T-helper 2 cell treated with Interferon-gamma antibody and Interleukin-4, amounts not matched to agents 5 μg/mL and 100 μg/mL, for 36 hours (primary cell): ENCODE data around the gene PLEKHG5.

Experiments
- DNase-seq: peaks from one replicate; pipeline ENCODE4 v3.0.0; 2021; ENCODE audit warnings: low spot score
- H3K27ac Mint-ChIP-seq: one replicate; pipeline ENCODE4 v1.8.0; 2021; ENCODE audit warnings: mild to moderate bottlenecking, mixed read lengths
- H3K27me3 Mint-ChIP-seq: one replicate; pipeline ENCODE4 v1.8.0; 2021; ENCODE audit warnings: low read depth, mixed read lengths
- H3K36me3 Mint-ChIP-seq: one replicate; pipeline ENCODE4 v1.8.0; 2021; ENCODE audit warnings: low read depth, mixed read lengths
- H3K4me1 Mint-ChIP-seq: one replicate; pipeline ENCODE4 v1.8.0; 2021; ENCODE audit warnings: low read depth, mixed read lengths
- H3K4me3 Mint-ChIP-seq: one replicate; pipeline ENCODE4 v1.8.0; 2022; ENCODE audit warnings: mild to moderate bottlenecking, moderate library complexity, mixed read lengths
- H3K9me3 Mint-ChIP-seq: one replicate; pipeline ENCODE4 v1.8.0; 2021; ENCODE audit warnings: mixed read lengths

Gene PLEKHG5

GRCh38 chr1:6506210-6507036, 15.0 kb upstream of the PLEKHG5 start:
- no peaks in the 10 kb centered on the region for H3K9me3 Mint-ChIP-seq
- no peaks in the 10 kb centered on the region for H3K36me3 Mint-ChIP-seq
- no peaks in the 10 kb centered on the region for H3K27me3 Mint-ChIP-seq
- H3K4me1 Mint-ChIP-seq = no peaks in the 10 kb centered on the region
- no peak overlapping the region for H3K4me3 Mint-ChIP-seq
- DNase-seq = no peak
- no peak overlapping the region for H3K27ac Mint-ChIP-seq

GRCh38 chr1:6505367-6506209, 14.1 kb upstream of the PLEKHG5 start:
- no peaks in the 10 kb centered on the region for H3K27me3 Mint-ChIP-seq
- no peaks in the 10 kb centered on the region for H3K36me3 Mint-ChIP-seq
- no peak for DNase-seq
- H3K4me1 Mint-ChIP-seq = no peaks in the 10 kb centered on the region
- no peaks in the 10 kb centered on the region for H3K9me3 Mint-ChIP-seq
- H3K27ac Mint-ChIP-seq = no peak overlapping the region
- H3K4me3 Mint-ChIP-seq = no peak overlapping the region

DNA sequence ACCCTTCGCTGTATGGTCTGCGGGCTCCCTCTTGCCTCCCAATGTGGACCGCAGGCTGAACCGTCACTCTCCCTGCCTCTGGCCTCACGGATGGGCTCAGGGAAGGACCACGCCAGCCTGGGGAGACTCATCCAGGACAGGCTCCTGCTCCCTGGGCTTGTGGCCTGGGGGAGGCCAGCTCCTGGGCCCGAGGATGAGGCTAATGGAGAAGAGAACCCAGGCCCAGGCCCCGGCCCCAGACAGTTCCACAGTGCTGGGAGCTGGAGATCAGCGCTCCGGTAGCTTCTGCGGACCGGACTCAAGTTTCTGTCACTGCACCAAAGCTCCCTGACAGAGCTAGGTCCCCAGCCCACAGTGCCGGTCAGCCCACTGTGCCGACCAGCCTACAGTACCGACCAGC, 13.4 kb upstream of the PLEKHG5 start:
- Mint-ChIP-seq H3K4me3 (no peak overlapping the region), H3K36me3 (no peaks in the 10 kb centered on the region), H3K27me3 (no peaks in the 10 kb centered on the region), H3K9me3 (no peaks in the 10 kb centered on the region), H3K4me1 (no peaks in the 10 kb centered on the region), H3K27ac (no peak overlapping the region)
- DNase-seq = no peak

GRCh38 chr1:6503884-6504602, 12.6 kb upstream of the PLEKHG5 start:
- H3K27ac Mint-ChIP-seq = no peak overlapping the region
- no peak for DNase-seq
- no peaks in the 10 kb centered on the region for H3K36me3 Mint-ChIP-seq
- no peak overlapping the region for H3K4me3 Mint-ChIP-seq
- H3K27me3 Mint-ChIP-seq = peaks cover 4% of the 10 kb centered on the region
- no peaks in the 10 kb centered on the region for H3K9me3 Mint-ChIP-seq
- H3K4me1 Mint-ChIP-seq = no peaks in the 10 kb centered on the region

DNA sequence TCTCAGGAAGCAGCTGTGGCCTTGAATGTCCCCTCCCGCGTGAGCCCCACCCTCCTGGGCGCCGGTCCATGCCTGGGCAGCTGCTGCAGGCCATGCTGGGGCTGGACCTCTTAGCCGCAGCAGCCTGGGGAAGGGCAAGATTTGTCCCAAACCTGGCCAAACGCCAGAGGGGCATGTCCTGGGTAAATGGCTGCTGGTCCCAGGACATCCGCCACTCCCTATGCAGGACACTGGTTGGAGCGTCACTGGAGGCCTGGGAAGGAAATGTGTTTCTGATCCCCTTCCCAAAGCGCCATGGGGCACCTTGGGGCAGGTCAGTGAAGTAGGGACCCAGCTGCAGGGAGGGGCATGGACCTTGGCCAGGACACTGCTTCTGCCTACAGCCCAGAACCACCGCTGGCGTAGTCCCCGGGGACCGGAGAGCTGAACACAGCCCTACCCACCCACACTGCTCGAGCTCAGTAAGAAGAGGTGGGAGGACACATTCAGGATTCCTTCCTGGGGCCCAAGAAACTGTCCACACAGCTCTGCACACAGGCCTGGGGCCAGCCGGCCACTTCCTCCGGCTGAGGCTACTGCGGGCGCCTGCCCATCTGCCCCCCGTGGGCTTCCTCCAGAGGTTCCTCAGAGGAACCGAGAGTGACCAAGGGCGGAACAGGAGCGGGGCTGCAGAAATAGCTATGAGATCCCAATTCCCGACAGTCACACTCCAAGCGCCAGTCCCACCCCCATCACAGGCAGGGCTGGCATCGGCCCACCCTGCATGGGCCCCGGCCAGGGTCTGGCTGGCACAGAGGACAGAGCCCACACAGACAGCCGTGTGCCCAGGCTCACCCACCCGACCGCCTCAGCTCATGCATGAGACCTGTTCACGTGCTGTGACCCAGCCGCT, 10.8 kb upstream of the PLEKHG5 start:
- Mint-ChIP-seq H3K36me3 (no peaks in the 10 kb centered on the region), H3K27ac (no peak overlapping the region), H3K9me3 (no peaks in the 10 kb centered on the region), H3K4me1 (no peaks in the 10 kb centered on the region), H3K27me3 (peaks cover 15% of the 10 kb centered on the region), H3K4me3 (no peak overlapping the region)
- no peak for DNase-seq

GRCh38 chr1:6501279-6501813, 9.9 kb upstream of the PLEKHG5 start:
- DNase-seq = no peak
- Mint-ChIP-seq H3K27me3 (peaks cover 21% of the 10 kb centered on the region), H3K4me1 (no peaks in the 10 kb centered on the region), H3K27ac (no peak overlapping the region), H3K9me3 (no peaks in the 10 kb centered on the region), H3K4me3 (no peak overlapping the region), H3K36me3 (no peaks in the 10 kb centered on the region)

DNA sequence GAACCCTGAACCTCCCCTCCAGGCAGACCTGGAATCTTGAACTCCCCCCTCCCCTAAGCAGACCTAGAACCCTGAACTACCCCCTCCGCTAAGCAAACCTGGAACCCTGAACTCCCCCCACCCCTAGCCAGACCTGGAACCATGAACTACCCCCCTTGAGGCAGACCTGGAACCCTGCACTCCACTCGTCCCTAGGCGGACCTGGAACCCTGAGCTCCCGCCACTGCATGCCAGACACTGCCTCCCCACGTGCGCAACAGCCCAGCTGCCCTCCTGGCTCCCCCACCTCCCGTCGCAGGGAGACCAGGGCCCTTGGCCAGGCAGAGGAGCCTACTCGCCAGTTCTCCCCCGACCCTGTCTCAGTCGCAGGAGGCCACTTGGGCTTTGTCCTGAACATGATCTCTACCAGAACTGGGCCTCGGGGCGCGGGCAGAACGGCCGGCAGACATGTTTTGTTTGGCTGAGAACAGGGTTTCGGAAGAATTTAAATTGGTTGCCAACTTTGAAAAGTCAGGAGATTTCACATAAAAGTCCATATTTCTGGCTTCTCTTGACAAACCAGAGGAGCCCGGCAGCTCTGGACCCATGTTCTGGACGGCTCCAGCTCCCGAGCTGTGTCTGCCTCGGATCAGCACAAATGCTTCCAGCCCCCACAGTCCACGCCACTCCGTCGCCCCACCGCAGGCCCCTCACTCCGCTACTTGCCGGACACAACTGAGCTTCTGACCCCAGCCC, 9.2 kb upstream of the PLEKHG5 start:
- Mint-ChIP-seq H3K27me3 (peaks cover 27% of the 10 kb centered on the region), H3K9me3 (no peaks in the 10 kb centered on the region), H3K36me3 (no peaks in the 10 kb centered on the region), H3K4me3 (no peak overlapping the region), H3K4me1 (no peaks in the 10 kb centered on the region), H3K27ac (no peak overlapping the region)
- DNase-seq = no peak

GRCh38 chr1:6499296-6499695, 7.8 kb upstream of the PLEKHG5 start:
- Mint-ChIP-seq H3K4me3 (no peak overlapping the region), H3K36me3 (no peaks in the 10 kb centered on the region), H3K9me3 (no peaks in the 10 kb centered on the region), H3K27me3 (peaks cover 30% of the 10 kb centered on the region), H3K4me1 (no peaks in the 10 kb centered on the region), H3K27ac (no peak overlapping the region)
- no peak for DNase-seq

DNA sequence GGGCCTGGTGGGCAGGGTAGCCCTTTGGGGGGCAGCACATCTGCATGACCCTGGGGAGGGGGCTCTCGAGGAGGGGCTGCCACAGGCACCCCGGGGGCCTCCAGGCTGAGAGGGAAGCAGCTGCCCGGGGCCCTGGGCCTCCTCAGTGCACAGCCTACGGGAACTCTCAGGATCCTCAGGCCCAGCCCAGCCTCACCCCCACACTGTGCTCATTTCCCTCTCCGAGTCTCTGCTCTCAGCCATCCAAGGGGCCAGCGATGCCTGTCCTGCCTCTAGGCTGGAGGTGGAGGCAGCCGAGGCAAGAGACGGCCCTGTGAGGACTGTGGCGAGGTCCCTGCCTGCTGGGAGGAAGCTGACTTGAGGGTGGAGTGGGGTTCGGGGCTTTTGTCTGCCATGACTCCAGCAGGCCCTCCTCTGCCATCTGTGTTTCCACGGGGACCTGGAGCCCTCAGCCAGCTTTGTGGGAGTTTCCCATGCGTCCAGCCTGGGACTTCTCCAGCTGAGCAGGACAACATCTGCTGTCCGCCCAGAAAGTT, 7.2 kb upstream of the PLEKHG5 start:
- no peaks in the 10 kb centered on the region for H3K36me3 Mint-ChIP-seq
- no peak overlapping the region for H3K4me3 Mint-ChIP-seq
- H3K9me3 Mint-ChIP-seq = no peaks in the 10 kb centered on the region
- H3K27ac Mint-ChIP-seq = no peak overlapping the region
- DNase-seq = no peak
- no peaks in the 10 kb centered on the region for H3K4me1 Mint-ChIP-seq
- peaks cover 30% of the 10 kb centered on the region for H3K27me3 Mint-ChIP-seq

DNA sequence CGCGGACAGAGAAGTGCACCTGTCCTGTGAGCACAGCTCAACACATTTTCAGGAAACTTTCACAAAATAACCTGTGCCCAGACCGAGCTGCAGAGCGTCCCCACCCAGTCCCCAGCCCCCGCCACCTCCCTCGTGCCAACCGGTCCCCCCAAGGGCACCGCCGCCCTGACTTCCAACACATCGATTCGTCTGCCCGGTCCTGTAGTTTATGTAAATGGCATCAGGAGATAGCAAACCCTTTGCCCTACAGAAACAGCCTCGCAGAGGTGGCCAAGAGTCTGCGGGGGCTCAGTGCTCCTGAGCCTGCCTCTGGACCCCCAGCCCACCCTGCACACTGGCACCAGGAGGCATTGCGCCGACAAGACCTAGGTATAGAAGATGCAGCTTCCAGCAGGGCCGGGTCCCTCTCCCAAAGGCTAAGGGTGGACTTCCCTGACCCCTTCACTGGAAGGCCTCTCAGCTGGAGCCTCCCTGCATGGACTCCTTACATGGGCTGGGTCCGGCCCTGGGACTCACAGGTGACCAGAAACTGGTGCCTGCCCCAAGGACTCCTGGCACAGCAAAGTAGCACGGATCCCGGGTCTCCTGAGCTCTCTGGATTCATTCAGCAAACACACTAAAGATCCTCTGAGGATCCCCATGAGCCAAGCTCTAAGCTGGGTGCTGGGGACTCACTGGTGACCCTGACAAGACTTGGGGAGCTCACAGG, 6.6 kb upstream of the PLEKHG5 start:
- H3K9me3 Mint-ChIP-seq = no peaks in the 10 kb centered on the region
- no peaks in the 10 kb centered on the region for H3K36me3 Mint-ChIP-seq
- H3K27me3 Mint-ChIP-seq = peaks cover 30% of the 10 kb centered on the region
- no peak overlapping the region for H3K27ac Mint-ChIP-seq
- DNase-seq = no peak
- peaks cover 2% of the 10 kb centered on the region for H3K4me1 Mint-ChIP-seq
- peak overlapping the region; percentile 72 for H3K4me3 Mint-ChIP-seq

DNA sequence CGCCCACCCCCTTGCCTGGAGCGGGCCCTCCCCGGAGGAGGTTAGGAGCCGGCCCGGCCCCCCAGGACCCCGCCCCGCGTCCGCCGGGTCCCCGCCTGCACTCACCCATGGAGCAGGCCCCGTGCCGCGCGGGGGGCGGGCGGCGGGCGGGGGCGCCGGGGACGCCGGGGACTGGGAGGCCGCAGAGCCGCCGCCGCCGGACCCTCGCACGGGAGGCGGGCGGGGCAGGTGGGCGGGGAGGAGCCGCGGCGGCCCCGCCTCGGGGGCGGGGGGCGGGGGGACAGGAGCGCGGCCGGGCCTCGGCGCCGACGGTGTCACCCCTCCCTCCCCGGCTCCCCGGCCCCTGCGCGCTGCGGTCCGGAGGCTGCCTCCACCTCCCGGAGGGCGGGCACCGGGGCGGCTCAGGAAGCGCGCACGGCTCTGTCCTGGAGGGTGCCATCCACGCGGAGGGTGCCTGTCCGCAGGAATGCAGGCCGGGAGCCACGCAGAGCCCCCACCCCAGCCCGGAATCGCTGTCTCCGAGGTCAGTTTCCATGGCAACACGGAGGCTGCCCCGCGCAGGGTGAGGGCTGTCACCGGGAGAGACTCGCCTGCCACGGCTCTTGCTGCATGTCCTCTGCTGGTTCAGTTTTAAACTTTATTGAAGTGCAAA, 5.9 kb upstream of the PLEKHG5 start:
- Mint-ChIP-seq H3K36me3 (no peaks in the 10 kb centered on the region), H3K27ac (no peak overlapping the region)

GRCh38 chr1:6496890-6497214, 5.4 kb upstream of the PLEKHG5 start:
- Mint-ChIP-seq H3K4me1 (peaks cover 2% of the 10 kb centered on the region), H3K4me3 (peak overlapping the region; percentile 15), H3K27ac (no peak overlapping the region), H3K36me3 (no peaks in the 10 kb centered on the region), H3K9me3 (no peaks in the 10 kb centered on the region), H3K27me3 (peaks cover 30% of the 10 kb centered on the region)
- no peak for DNase-seq

More for the DNA sequence above, 5.9 kb upstream of the PLEKHG5 start:
- Mint-ChIP-seq H3K9me3 (no peaks in the 10 kb centered on the region), H3K4me1 (peaks cover 2% of the 10 kb centered on the region), H3K4me3 (peak overlapping the region; percentile 72), H3K27me3 (peaks cover 30% of the 10 kb centered on the region)
- DNase-seq = peak; percentile 41
